Measurements from ENCODE around the gene CIDEB.

Gene CIDEB

GRCh38 chr14:24312736-24313507 lies 5.1 kb upstream of the CIDEB start:
- peak; percentile 40 for DNase-seq (ENCODE audit: low spot score)

DNA sequence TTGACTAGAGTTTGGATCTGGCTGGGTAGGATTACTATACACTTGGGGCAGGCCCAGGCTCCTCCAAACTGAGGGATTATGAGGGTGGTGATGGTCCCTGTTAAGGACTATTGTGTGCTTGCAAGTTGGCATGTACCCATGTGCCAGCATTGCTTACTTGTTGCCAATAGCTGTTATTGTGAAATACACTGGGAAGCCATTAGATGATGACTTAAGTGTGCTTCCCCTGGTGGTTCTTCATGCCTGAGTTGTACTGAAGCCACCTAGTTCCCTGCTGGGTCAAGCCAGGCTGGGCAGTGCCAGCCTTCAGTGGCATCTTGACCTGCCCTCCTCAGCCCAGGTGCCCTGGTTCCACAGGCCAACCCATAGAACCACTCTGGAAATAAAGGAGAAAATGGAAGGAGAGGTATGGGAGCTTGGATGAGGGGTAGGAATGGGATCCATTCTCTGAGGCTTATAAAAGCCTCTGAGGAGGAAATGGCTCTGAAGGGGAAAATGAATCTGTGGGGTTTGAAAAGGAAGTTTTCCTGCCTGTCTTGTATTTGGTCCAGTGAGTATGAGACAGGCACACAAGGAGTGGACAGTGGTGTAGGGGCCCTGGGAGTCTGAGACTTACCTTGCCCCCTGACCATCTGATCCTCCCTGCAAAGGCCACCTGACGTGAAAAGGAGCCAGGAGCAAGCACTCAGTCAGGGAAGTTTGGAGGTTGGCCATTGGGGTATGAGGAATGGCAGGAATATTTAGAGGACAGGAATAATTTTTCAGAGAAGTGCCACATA lies 4.2 kb upstream of the CIDEB start:
- peak; percentile 28 for DNase-seq (ENCODE audit: low spot score)

DNA sequence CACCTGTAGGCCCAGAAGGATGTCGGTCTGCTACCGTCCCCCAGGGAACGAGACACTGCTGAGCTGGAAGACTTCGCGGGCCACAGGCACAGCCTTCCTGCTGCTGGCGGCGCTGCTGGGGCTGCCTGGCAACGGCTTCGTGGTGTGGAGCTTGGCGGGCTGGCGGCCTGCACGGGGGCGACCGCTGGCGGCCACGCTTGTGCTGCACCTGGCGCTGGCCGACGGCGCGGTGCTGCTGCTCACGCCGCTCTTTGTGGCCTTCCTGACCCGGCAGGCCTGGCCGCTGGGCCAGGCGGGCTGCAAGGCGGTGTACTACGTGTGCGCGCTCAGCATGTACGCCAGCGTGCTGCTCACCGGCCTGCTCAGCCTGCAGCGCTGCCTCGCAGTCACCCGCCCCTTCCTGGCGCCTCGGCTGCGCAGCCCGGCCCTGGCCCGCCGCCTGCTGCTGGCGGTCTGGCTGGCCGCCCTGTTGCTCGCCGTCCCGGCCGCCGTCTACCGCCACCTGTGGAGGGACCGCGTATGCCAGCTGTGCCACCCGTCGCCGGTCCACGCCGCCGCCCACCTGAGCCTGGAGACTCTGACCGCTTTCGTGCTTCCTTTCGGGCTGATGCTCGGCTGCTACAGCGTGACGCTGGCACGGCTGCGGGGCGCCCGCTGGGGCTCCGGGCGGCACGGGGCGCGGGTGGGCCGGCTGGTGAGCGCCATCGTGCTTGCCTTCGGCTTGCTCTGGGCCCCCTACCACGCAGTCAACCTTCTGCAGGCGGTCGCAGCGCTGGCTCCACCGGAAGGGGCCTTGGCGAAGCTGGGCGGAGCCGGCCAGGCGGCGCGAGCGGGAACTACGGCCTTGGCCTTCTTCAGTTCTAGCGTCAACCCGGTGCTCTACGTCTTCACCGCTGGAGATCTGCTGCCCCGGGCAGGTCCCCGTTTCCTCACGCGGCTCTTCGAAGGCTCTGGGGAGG lies 3.1 kb upstream of the CIDEB start, which contains the start of gene LTB4R:
LTB4R (plus strand) TSS at position 857 of the 959 bp plus-strand sequence. CDS start 4,150 bp downstream, outside the sequence.
- DNase-seq (ENCODE audit: low spot score): peak; percentile 72

DNA sequence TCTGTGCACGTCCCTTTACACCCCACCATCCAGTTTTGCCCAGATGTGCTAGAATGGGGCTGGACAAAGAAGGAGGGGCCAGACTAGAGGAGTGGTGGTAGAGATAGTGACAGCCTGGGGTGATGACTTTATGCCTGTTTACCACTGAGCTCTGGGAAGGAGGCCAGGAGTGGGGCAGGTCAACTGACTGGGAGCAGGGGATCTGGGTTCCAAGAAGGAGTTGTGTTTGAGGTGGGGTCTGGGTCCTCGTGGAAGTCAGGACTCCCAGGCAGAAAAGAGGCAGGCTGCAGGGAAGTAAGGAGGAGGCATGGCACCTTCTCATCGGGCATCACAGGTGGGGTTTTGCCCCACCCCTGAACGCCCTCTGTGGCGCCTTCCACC lies 2.5 kb upstream of the CIDEB start:
- DNase-seq (ENCODE audit: low spot score): no peak

GRCh38 chr14:24309538-24310264 lies 1.9 kb upstream of the CIDEB start, which contains the start of gene LTB4R2:
Gene LTB4R2, plus strand, starts transcription at chr14:24310140. Its CDS starts 525 bp downstream, at chr14:24310665.
- DNase-seq (ENCODE audit: low spot score): no peak

GRCh38 chr14:24308342-24309124 lies 756 bp upstream of the CIDEB start:
- DNase-seq (ENCODE audit: low spot score): no peak

DNA sequence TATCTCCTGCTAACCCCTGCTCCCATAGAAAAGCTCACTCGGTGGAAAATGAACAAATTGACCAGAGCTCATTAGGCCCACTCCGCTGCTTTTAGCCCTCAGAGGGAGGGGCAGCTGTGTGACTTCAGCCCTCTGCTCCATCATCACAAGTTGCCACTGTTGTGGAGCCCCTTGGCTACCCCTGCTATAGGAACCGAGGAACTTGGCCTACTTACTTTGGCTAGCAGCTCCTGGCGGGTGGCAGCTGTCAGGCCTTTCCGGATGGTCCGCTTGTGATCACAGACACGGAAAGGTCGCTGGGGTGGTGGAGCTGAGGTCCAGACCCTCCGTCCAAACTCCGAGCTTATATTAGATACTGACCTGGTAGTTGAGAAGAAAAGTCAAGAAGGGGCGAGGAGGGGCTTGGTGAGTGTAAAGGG lies 612 bp downstream of the CIDEB start:
- no peak for DNase-seq (ENCODE audit: low spot score)

DNA sequence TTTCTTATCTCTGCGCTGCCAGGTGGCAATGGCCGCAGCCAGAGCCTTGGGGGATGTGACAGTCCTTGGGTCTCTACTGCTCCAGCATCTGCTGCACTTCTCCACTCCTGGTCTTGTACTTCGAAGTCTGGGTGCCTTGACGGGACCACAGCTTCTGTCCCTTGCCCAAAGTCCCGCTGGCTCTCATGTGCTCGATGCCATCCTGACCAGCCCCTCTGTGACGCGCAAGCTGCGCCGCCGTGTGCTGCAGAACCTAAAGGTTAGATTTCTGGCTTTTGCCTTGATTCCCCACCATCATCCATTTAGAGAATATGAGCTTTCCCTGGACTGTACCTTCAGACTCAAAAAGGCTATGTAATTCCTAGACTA lies 3.8 kb downstream of the CIDEB start:
- DNase-seq (ENCODE audit: low spot score): no peak

- no peak for DNase-seq (ENCODE audit: low spot score)
These were observed 7.3 kb downstream of the CIDEB start for GRCh38 chr14:24300326-24300980.

- peak; percentile 91 for DNase-seq (ENCODE audit: low spot score)
These were observed 8.3 kb downstream of the CIDEB start, which contains the start of the genes DHRS1 and NOP9 for GRCh38 chr14:24299255-24300191. Gene DHRS1, minus strand, starts transcription at chr14:24299780. Its CDS starts 674 bp downstream, at chr14:24299106. Gene NOP9, plus strand, starts transcription at chr14:24299850. Its CDS starts 105 bp downstream, at chr14:24299955.

DNA sequence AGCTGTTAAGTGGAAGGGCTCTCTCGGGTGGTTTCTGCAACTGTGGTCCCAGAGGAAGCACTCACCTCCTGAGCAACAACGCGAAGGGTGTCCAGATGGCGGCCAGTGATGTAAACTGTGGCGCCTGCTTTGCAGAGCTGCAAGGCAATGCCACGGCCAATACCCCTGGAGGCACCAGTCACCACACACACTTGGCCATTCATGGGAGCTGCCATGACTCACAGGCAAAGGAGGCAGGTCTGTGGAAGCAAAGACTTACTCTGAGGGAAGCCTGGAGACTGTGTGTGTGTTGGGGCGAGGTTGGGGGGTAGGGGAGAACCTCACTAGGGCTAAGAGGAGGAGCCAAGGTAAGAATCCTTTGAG lies 8.9 kb downstream of the CIDEB start:
- DNase-seq (ENCODE audit: low spot score): no peak

DNA sequence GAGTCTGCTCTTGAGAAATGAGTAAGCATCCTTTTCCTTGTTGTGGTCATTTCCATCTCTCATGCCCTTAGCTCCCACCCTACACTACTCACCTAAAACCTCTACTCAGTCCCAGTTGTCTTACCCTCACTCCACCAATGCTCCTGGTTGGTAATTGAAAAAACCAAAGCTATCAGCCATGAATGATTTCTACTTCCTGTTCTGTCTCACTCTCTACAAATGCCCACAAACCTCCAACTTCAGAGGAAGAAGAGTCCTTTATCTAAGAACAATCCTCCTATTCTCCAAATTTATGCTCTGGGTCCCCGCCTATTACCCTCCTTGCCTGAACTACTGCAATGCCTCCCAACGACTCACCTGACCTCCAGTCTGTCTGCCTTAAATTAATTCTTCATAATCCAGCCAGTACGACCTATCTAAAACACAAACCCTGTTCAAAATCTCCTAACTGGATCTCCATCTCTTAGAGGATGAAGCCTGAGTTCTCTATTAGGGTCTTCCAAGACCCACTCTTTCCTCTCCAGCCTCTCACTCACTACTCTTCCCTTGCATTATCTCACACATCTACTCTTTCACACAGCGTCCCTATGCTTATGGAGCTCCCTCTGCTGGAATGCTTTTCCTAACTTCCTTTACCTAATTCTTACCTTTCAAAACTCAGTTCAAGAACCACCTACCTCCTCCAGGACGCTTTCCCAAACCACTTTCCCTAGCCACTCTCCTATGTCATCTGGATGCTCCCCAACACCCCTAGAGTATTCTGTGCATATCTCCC lies 10.4 kb downstream of the CIDEB start:
- DNase-seq (ENCODE audit: low spot score): no peak

DNA sequence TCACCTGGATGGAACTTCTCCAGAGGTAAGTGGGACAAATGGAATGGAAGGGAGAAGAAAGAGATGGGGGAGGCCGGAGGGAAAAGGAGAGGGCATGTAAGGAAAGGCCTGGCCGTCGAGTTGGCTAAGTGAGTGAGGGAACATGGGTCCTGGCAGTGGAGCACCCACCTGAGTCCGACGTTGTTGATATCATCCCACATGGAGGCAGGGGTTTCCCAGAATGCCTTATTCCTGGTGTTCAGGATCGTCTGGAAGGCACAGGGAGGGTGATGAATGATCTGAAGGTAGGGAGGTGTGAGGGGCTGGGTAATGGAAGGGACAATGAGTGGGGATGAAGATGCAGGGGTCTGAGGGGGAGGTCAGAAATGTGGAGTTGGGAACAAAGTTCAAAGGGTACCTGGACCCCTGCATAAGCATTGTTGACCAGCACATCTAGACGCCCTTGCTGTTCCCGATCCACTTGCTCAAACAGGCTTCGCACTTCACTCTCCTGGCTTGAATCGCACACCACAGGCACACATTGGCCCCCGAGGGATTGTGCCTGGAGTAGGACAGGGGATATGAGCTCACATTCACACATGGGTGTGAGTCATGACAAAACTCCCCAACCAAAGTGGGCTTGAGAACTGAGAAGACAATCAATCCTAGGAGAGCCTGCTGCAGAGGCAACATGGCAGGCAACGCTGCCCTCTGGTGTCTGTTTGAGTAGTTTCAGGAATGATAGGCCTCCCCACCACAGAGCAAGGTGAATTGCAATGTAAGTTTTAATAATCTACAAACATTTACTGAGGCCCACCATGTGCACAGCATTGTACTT lies 11.2 kb downstream of the CIDEB start:
- DNase-seq (ENCODE audit: low spot score): peak; percentile 87

DNA sequence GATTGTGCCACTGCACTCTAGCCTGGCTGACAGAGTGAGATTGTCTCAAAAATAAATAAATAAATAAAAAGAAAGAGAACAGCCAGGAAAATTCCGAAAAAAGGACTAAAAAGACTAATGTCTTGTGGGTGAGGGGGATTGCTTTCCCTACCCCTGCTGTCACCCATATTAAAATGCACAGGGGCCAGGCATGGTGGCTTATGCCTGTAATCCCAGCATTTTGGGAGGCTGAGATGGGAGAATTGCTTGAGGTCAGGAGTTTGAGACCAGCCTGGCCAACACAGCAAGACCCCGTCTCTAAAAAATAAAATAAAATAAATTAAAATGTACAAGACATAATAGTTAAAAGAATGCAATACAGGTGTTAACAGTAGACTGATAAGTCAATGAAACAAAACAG lies 14.3 kb downstream of the CIDEB start:
- no peak for DNase-seq (ENCODE audit: low spot score)

DNA sequence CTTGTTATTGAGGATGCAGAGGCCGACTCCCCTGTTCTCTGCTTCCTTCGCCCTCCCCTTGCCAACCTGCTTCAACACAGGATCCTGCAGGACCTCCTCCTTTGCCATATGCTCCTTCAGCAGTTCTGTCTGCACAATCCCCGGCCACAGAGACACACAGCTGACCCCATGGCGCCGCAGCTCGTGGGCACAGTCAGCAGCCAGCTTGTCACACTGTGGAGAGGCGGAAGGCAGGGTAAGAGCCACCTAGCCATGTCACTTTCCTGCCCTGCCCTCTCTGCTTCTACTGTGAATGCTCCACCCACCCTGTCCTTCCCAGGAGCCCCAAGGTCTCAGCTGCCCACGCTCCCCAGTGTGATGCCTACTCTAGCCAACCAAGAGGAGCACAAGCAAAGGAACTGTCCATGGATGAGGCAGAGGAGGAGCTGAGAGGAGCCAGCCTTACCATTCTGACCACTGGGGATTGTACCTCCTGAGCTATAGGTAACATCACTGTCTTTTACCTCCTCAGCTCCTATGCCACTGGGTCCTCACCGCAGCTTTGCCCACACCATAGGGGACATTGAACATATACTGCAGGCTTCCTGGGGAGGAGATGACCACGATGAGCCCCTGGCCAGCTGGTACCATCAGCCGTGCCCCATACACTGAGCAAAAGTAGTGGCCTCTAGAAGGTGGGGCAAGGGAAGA lies 15.5 kb downstream of the CIDEB start:
- DNase-seq (ENCODE audit: low spot score): no peak

DNA sequence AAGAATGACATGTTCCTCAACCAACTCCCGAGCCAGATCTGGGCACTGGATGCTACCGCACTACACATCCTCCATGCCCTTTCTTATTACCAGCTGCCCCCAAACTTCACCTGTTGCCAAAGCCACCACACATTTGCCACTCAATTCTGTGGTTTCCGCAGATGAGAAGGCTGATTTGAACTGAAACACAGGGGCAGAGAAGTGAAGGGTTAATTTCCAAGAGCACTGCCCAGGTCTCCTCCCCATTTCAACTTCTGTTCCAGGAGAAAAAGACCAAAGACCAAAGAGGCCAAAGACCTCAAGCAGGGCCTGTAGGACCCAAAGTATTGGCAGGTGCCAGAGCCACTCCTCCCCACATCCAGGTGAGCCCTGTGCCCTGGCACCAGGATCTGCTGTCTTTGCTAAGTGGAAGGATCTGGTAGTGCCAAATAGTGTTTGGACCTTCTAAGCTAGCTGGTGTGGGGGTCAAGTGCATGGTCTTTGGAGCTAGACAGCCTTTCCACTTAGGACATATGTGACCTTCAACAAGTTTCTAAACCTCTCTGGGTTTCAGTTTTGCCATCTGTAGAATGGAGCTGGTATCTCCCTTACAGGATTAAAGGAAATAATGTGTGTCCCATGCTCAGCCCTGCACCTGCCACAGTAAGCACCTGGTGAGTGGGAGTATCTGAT lies 16.2 kb downstream of the CIDEB start:
- DNase-seq (ENCODE audit: low spot score): no peak
